GM23248 (cell line): ENCODE measurements around the gene SCGB1D4. TPM values are rescaled to one million over a fixed set of nuclear protein-coding genes. Genes with fewer than 3 reads are reported as not detected.
"Not testable (repeated sequence)": the region's sequence is repeated elsewhere in the genome, so short reads cannot be mapped to it uniquely, and the experiment has no call there.

Source experiments
- DNase-seq: peaks from one replicate; pipeline ENCODE4 v3.0.0-alpha.2; 2015
- H2AFZ ChIP-seq: fragments of 200-600 bp; sonication (generic); 2 replicates; pipeline ENCODE4 v1.6.1; 2016; ENCODE audit warnings: antibody characterized with exemption
- H3F3A ChIP-seq: fragments of 200-600 bp; sonication (generic); 2 replicates; pipeline ENCODE4 v1.6.1; 2016; ENCODE audit warnings: mild to moderate bottlenecking, antibody characterized with exemption, mixed run types; ENCODE audit not compliant: insufficient read depth
- H3K27ac ChIP-seq: fragments of 200-600 bp; sonication (generic); 2 replicates; pipeline ENCODE4 v1.5.1; 2016; ENCODE audit warnings: mild to moderate bottlenecking
- H3K27me3 ChIP-seq: fragments of 200-600 bp; sonication (generic); replicated peaks from 2 replicates; pipeline ENCODE4 v1.6.1; 2016; ENCODE audit warnings: mild to moderate bottlenecking; ENCODE audit not compliant: insufficient read depth
- H3K36me3 ChIP-seq: fragments of 200-600 bp; sonication (generic); 2 replicates; pipeline ENCODE4 v1.6.1; 2016; ENCODE audit warnings: low read depth, mild to moderate bottlenecking
- H3K4me1 ChIP-seq: fragments of 200-600 bp; sonication (generic); 2 replicates; pipeline ENCODE4 v1.6.1; 2016; ENCODE audit warnings: mild to moderate bottlenecking; ENCODE audit not compliant: insufficient read depth
- H3K4me2 ChIP-seq: fragments of 200-600 bp; sonication (generic); one replicate; pipeline ENCODE4 v1.6.1; 2016; ENCODE audit warnings: mild to moderate bottlenecking; ENCODE audit not compliant: unreplicated experiment
- H3K4me3 ChIP-seq: fragments of 200-600 bp; sonication (generic); 2 replicates; pipeline ENCODE4 v1.5.1; 2016; ENCODE audit warnings: mild to moderate bottlenecking
- H3K79me2 ChIP-seq: fragments of 200-600 bp; sonication (generic); 2 replicates; pipeline ENCODE4 v1.6.1; 2016; ENCODE audit warnings: mild to moderate bottlenecking; ENCODE audit not compliant: insufficient read depth
- H3K9ac ChIP-seq: fragments of 200-600 bp; sonication (generic); 2 replicates; pipeline ENCODE4 v1.6.1; 2016; ENCODE audit warnings: mild to moderate bottlenecking
- H3K9me2 ChIP-seq: fragments of 200-600 bp; sonication (generic); 2 replicates; pipeline ENCODE4 v1.6.1; 2016; ENCODE audit warnings: mixed run types, mild to moderate bottlenecking, moderate library complexity; ENCODE audit not compliant: insufficient read depth
- H3K9me3 ChIP-seq: fragments of 200-600 bp; sonication (generic); one replicate; pipeline ENCODE4 v1.6.1; 2017; ENCODE audit warnings: low read depth
- H4K20me1 ChIP-seq: fragments of 200-600 bp; sonication (generic); 2 replicates; pipeline ENCODE4 v1.6.0; 2016; ENCODE audit not compliant: insufficient read depth
- EZH2 ChIP-seq: fragments of 200-600 bp; sonication (generic); IDR thresholded peaks from 2 replicates; pipeline ENCODE4 v1.6.1; 2018; ENCODE audit warnings: antibody characterized with exemption, mild to moderate bottlenecking; ENCODE audit not compliant: insufficient read depth, poor library complexity, severe bottlenecking
- EZH2phosphoT487 ChIP-seq: fragments of 200-600 bp; sonication (generic); IDR thresholded peaks from 2 replicates; pipeline ENCODE4 v1.6.1; 2018; ENCODE audit warnings: antibody characterized with exemption, moderate library complexity, mild to moderate bottlenecking, low read depth; ENCODE audit not compliant: insufficient read depth
- WGBS, 2 experiments: methylation state at CpG; one replicate each; pipeline ENCODE4 v1.1.6; 2015 to 2017; ENCODE audit warnings: low lambda C conversion rate in 2 of 2, low coverage in 1 of 2; ENCODE audit errors: missing lambda C conversion rate in 2 of 2; 5-methylcytosine and 5-hydroxymethylcytosine counted together
- in situ Hi-C: fragments of 300-500 bp; cut with MboI; formaldehyde crosslinking; loops from 2 replicates; pipeline ENCODE4 v1.15.0; 2020
- polyA plus RNA-seq: library from polyadenylated mRNA; unstranded; fragments of >200 nt; fragmentation: Nextera tagmentation; extraction: Ambion mirVana; gene quantifications from 2 replicates; pipeline ENCODE4 v1.2.1, GENCODE V29; 2016
- total RNA-seq: library from RNA; depleted of rRNA; stranded (reverse); fragments of >200 nt; shearing (Covaris generic); gene quantifications from 2 replicates; pipeline ENCODE4 v1.2.3, GENCODE V29; 2014; rRNA removed

Gene SCGB1D4, protein sequence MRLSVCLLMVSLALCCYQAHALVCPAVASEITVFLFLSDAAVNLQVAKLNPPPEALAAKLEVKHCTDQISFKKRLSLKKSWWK
- total RNA-seq (not detected in 2 replicates), polyA plus RNA-seq (not detected in 2 replicates)

DNA sequence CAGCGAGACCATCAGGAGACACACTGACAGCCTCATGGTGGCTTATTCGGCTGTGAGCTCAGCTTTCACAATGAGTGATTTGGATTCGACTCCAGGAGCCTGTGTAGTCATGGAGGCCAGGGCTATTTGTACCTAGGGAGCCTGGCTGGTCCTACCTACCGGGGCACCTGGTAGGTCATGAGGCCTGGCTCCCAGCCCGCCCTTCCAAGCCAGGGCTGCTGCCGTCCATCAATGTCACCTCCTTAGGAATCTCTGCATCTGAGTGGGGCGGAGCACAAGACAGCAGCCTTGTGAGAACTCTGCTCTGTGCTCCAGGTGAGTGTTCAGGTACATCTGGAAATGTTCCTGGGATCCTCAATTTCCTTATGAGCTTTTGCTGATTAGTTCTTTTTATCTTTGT, at the start of gene SCGB1D4:
SCGB1D4 (minus strand) TSS at position 101 of the 400 bp plus-strand sequence; CDS start at position 36, 65 bp downstream.
- Histone ChIP-seq H2AFZ (no peak within 1 kb of the TSS), H3K27me3 (peaks cover 9% of the 10 kb centered on the region), H3K4me3 (no peak within 1 kb of the TSS), H3K27ac (no peak within 1 kb of the TSS), H3F3A (no peaks in the 10 kb centered on the region), H4K20me1 (no peaks in the 10 kb centered on the region), H3K9me3 (no peaks in the 10 kb centered on the region), H3K9me2 (no peaks in the 10 kb centered on the region), H3K79me2 (no peaks in the 10 kb centered on the region), H3K4me1 (no peaks in the 10 kb centered on the region), H3K4me2 (no peak within 1 kb of the TSS), H3K36me3 (no peaks in the 10 kb centered on the region), H3K9ac (no peak within 1 kb of the TSS)
- 24 to 26% methylated on average over 7 of the region's 7 CpGs for WGBS, 2 experiments
- TF ChIP-seq EZH2 (no peak), EZH2phosphoT487 (no peak)
- in situ Hi-C loops: no loop called here
- DNase-seq: no peak

GRCh38 chr11:62345861-62346260, 47.0 kb upstream of the SCGB1D4 start:
- no peak for DNase-seq
- TF ChIP-seq EZH2 (no peak), EZH2phosphoT487 (no peak)
- Histone ChIP-seq H3K9me3 (no peaks in the 10 kb centered on the region), H2AFZ (no peak overlapping the region), H3K36me3 (no peaks in the 10 kb centered on the region), H3K27ac (no peak overlapping the region), H3K27me3 (no peaks in the 10 kb centered on the region), H3K9me2 (no peaks in the 10 kb centered on the region), H3F3A (no peaks in the 10 kb centered on the region), H3K79me2 (no peaks in the 10 kb centered on the region), H3K9ac (no peak overlapping the region), H4K20me1 (no peaks in the 10 kb centered on the region), H3K4me3 (no peak overlapping the region), H3K4me1 (no peaks in the 10 kb centered on the region), H3K4me2 (no peak overlapping the region)
- in situ Hi-C loops: no loop called here
- WGBS, 2 experiments: 81% methylated on average over 6 of the region's 6 CpGs

DNA sequence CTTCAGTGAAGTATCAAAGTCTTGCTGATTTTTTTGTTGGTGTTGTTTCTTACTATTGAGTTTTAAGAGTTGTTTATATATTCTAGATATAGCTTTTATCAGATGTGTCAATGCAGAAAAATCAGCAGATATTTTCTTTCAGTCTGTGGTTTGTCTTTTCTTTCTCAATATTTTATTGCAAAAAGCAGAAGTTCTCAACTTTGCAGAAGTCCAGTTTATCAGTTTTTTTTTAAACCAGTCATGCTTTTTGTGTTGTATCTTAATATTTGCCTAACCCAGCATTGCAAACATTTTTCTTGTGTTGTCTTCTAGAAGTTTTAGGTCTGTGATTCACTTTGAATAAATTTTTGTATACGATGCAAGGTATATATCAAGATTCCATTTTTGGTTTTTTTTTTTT, 45.3 kb upstream of the SCGB1D4 start:
- H3K4me3 ChIP-seq: no peak overlapping the region
- no peaks in the 10 kb centered on the region for H4K20me1 ChIP-seq
- no peak overlapping the region for H3K27ac ChIP-seq
- H3K27me3 ChIP-seq: no peaks in the 10 kb centered on the region
- no peaks in the 10 kb centered on the region for H3K9me3 ChIP-seq
- no peaks in the 10 kb centered on the region for H3K4me1 ChIP-seq
- H3F3A ChIP-seq: no peaks in the 10 kb centered on the region
- H3K36me3 ChIP-seq: no peaks in the 10 kb centered on the region
- TF ChIP-seq EZH2 (no peak), EZH2phosphoT487 (no peak)
- no peaks in the 10 kb centered on the region for H3K79me2 ChIP-seq
- WGBS, 2 experiments: 65 to 89% methylated on average over 1 of the region's 1 CpG
- no peak overlapping the region for H3K4me2 ChIP-seq
- H3K9me2 ChIP-seq: no peaks in the 10 kb centered on the region
- in situ Hi-C loops: no loop called here
- no peak for DNase-seq
- no peak overlapping the region for H2AFZ ChIP-seq
- no peak overlapping the region for H3K9ac ChIP-seq

- H3K9ac ChIP-seq, H3K36me3 ChIP-seq, H3K4me3 ChIP-seq, H3K4me1 ChIP-seq, H3K9me2 ChIP-seq, H2AFZ ChIP-seq, DNase-seq, H3K27me3 ChIP-seq, H3K4me2 ChIP-seq, H3K27ac ChIP-seq, in situ Hi-C loops, H3F3A ChIP-seq, H4K20me1 ChIP-seq, H3K79me2 ChIP-seq, H3K9me3 ChIP-seq: not testable (repeated sequence)
- 80 to 84% methylated on average over 7 of the region's 7 CpGs for WGBS, 2 experiments
These were observed 44.8 kb upstream of the SCGB1D4 start for GRCh38 chr11:62343646-62344190.

DNA sequence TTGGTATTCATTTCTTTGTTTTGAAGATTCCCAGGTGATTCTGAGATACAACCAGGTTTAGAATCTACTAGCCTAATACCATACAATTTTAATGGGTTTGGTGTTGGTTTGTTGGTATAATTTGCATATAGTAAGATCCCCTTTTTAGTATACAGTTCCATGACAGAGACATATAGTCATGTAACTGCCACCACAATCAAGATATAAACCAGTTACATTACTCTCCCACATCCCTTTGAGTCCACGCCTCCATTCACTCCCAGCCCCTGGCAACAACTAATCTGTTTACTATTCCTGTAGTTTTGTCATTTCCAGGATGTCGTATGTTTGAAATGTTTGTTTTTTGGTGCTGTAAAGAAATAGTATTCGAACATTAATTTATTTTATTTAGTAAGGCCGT, 42.7 kb upstream of the SCGB1D4 start:
- Histone ChIP-seq H3K4me3 (no peak overlapping the region), H4K20me1 (no peaks in the 10 kb centered on the region), H3K27ac (no peak overlapping the region), H3K9me2 (no peaks in the 10 kb centered on the region), H3K4me2 (no peak overlapping the region), H3K4me1 (no peaks in the 10 kb centered on the region), H3K79me2 (no peaks in the 10 kb centered on the region), H3K36me3 (no peaks in the 10 kb centered on the region), H3K9me3 (no peaks in the 10 kb centered on the region), H3K27me3 (peaks cover 13% of the 10 kb centered on the region), H3K9ac (no peak overlapping the region), H2AFZ (no peak overlapping the region), H3F3A (no peaks in the 10 kb centered on the region)
- WGBS, 2 experiments: 62 to 73% methylated on average over 4 of the region's 4 CpGs
- no peak for TF ChIP-seq EZH2
- TF ChIP-seq EZH2phosphoT487: no peak
- no peak for DNase-seq
- in situ Hi-C loops: no loop called here
